Glomerular visceral epithelial cell (primary cell): ENCODE results near the gene NFATC3.
A peak's percentile ranks its signal among the peaks of the same experiment; 100 is the strongest.
"Not testable (repeated sequence)": the region's sequence is repeated elsewhere in the genome, so short reads cannot be mapped to it uniquely, and the experiment has no call there.

ENCODE experiments used
- DNase-seq: peaks from one replicate; pipeline ENCODE4 v3.0.0-alpha.2; 2016; ENCODE audit errors: extremely low spot score

NFATC3 gene

GRCh38 chr16:68088130-68088972 lies 3.2 kb downstream of the NFATC3 start:
- no peak for DNase-seq

GRCh38 chr16:68089067-68089466 lies 3.9 kb downstream of the NFATC3 start:
- no peak for DNase-seq

GRCh38 chr16:68090130-68090529 lies 5.0 kb downstream of the NFATC3 start:
- no peak for DNase-seq

- no peak for DNase-seq
These were observed 5.4 kb downstream of the NFATC3 start for GRCh38 chr16:68090533-68090932.

GRCh38 chr16:68091380-68092261 lies 6.5 kb downstream of the NFATC3 start:
- peak; percentile 30 for DNase-seq

GRCh38 chr16:68092275-68092674 lies 7.1 kb downstream of the NFATC3 start:
- DNase-seq: not testable (repeated sequence)

GRCh38 chr16:68093816-68094613 lies 8.8 kb downstream of the NFATC3 start:
- DNase-seq: no peak

- no peak for DNase-seq
These were observed 9.4 kb downstream of the NFATC3 start for GRCh38 chr16:68094614-68094934.

GRCh38 chr16:68096491-68096890 lies 11.3 kb downstream of the NFATC3 start:
- no peak for DNase-seq

- no peak for DNase-seq
These were observed 11.9 kb downstream of the NFATC3 start for GRCh38 chr16:68097088-68097487.

- DNase-seq: no peak
These were observed 12.7 kb downstream of the NFATC3 start for GRCh38 chr16:68097895-68098294.

- no peak for DNase-seq
These were observed 15.3 kb downstream of the NFATC3 start for GRCh38 chr16:68100488-68100887.

- DNase-seq: no peak
These were observed 20.4 kb downstream of the NFATC3 start for GRCh38 chr16:68105611-68106010.

GRCh38 chr16:68107230-68107928 lies 22.2 kb downstream of the NFATC3 start:
- not testable (repeated sequence) for DNase-seq

GRCh38 chr16:68109156-68109555 lies 24.0 kb downstream of the NFATC3 start:
- not testable (repeated sequence) for DNase-seq

- DNase-seq: not testable (repeated sequence)
These were observed 25.4 kb downstream of the NFATC3 start for GRCh38 chr16:68110611-68111010.

GRCh38 chr16:68111379-68111778 lies 26.2 kb downstream of the NFATC3 start:
- no peak for DNase-seq

GRCh38 chr16:68113059-68113761 lies 28.0 kb downstream of the NFATC3 start:
- DNase-seq: no peak

GRCh38 chr16:68113765-68114240 lies 28.6 kb downstream of the NFATC3 start:
- DNase-seq: no peak

- DNase-seq: not testable (repeated sequence)
These were observed 29.8 kb downstream of the NFATC3 start for GRCh38 chr16:68114939-68115338.

- DNase-seq: no peak
These were observed 30.7 kb downstream of the NFATC3 start for GRCh38 chr16:68115851-68116250.
